CD4-positive, alpha-beta T cell treated with Interleukin-6 for 4 hours (primary cell): ENCODE data around the gene PLXNC1.

Experiments
- DNase-seq: peaks from one replicate; pipeline ENCODE4 v3.0.0-alpha.2; 2020; ENCODE audit warnings: mixed read lengths

The PLXNC1 gene

DNA sequence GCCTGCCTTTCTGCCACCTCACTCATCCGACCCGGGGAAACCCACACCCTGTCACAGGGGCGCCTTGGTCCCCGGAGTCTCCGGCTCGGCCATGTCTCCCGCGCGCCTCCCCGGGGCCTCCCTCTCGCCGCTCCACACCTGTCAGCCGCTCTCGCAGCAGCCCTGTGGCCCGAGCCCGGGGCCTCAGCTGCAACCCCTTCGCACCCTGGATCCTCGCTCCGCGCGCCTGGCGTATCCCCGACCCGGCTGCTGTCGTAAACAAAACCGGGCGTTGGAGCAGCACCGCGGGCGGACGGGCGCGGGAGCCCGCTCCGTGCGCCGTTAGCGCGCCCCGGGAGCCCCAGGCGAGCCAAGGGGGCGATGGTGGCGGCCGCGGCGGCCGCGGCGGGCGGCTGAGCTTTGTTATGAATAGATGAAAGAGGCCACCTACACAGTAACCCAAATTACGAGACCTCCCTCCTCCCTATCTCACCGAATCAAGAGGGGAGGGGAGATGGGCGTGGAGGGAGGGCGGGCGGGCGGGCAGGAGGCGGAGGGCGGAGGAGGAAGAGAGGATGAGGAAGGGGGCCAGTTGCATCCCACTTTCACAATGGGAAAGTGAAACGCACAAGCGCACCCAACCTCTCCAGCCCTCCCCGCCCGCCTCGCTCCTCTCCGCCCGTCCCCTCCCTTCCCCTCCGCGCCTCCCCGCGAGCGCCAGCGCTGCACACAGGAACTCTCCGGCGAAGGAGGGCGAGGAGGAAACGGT lies at the start of gene PLXNC1:
Gene PLXNC1, plus strand, starts transcription at position 587 of the 748 bp plus-strand sequence. CDS start 395 bp downstream, outside the sequence.
- peak; percentile 86 for DNase-seq

GRCh38 chr12:94099191-94099590 lies 49.2 kb upstream of the PLXNC1 start:
- no peak for DNase-seq

DNA sequence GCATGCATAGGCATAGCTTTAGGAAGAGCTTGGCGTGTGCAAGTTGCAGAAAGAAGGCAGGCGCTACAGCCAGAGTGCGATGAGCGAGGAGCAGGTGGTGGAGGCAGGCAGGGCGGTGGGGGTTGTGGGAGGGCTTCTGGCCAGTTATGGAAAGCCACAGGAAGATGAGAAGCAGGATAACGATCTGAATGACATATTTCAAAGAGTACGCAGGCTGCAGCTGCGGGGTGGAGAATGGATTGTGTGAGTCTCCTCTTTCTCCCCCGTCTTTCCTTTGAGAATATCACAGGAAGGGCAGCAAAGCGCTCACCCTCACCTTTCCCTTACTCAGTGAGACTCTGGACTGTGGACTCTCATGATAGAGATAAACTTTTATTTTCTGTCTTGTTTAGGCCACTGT lies 48.7 kb upstream of the PLXNC1 start:
- no peak for DNase-seq

DNA sequence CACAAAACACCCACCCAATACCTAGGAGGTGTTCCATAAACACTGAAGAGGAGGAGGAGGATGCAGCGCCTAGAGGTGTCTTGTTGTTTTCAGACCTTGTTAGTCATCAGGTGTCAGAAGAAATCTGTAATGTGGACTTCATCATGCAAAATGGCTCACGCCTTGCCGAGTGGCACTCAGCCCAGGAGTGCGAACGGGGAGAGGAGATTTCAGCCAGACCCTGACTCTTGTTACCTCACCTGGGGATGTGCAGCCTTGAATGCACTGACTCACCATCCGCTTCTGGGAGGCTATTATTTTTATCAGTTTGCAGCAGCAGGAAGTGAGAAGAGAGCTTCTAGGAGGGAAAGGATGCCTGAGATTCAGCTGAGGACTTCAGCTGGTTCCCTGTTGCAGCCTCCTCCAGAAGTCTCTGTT lies 48.2 kb upstream of the PLXNC1 start:
- DNase-seq: peak; percentile 51

DNA sequence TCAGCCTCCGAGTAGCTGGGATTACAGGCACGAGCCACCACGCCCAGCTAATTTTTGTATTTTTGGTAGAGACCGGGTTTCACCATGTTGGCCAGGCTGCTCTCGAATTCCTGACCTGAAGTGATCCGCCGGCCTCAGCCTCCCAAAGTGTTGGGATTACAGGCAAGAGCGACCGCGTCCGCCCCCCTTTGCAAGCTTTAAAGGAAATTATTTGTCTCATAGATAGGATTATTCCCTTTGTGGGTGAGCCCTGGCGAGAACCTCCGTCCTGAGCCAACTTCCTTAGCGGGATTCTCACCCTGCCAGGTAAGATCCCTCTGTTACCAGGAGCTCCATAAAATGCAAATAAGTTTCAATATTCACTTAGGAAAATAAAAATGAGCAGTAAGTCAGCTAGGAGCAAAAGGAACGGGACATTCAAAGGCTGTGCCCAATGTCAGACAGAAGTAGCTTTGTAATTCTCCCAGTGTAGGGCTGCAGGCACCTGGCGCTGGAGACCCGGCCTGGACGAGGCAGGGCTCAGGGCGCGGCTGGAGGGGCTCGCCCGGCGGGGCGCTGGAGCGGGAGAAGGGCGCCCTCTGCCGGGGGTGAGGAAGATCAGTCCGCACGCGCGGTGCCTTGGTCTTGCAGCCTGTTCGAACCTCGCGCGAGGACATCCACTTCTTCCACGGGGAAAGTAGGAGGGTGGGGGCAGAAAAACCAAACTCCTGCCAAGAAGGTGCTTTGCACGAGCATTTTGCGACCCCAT lies 47.2 kb upstream of the PLXNC1 start:
- peak; percentile 83 for DNase-seq

GRCh38 chr12:94101738-94102660 lies 46.4 kb upstream of the PLXNC1 start:
- DNase-seq: peak; percentile 86

DNA sequence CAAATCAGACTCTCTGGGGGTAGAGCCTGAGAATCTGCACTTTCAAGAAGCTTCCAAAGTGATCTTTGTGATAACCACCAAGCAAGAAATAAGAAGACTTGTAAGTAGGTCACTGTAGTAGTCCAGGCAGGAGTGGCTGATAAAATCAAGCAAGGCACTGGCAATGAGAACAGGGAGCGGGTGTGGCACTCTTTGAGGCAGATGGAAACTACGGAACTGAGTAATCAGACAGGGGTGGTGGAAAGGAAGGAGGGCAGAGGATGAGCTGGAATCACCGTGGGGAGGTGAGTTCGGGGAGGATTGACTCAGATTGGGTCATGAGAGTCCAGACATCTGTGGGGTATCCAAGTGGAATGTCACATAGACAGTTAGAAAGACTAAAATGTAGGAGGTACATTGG lies 44.4 kb upstream of the PLXNC1 start:
- DNase-seq: no peak

DNA sequence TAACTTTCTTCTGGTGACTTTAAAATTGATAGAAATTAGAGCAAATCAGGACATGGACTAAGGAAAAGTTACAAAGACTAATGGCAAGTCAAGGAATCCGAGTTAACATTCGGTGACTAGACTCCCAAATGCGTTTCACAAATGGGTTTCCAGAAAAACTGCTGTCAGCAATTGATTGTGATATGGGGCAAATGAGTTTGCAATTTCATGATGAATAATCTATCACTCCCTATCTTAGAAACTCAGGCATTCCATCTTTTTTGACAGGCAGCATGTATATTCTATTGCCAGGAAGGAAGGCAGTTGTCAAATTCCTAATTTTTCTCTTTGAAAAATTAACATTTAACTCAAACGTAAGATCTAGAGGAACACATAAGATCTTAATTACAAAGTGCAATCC lies 40.5 kb upstream of the PLXNC1 start:
- DNase-seq: no peak

DNA sequence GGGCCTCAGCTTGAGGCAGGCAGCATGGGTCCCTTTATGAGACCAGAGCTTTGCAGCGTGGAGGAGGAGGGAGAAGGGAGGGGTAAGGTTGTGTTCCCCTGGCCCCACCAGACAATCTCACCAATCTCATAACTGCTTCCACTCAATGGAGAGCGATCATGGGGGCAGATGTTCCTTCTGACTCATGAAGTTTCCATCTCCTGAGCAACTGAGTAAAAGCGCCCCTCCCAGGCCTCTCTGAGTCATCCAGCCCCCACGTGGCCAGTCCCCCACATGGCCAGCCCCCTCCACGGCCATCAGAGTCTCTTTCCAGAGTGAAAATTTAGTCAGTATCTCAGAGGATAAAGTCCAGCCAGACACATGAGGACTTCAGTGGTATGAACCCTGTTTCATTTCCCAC lies 39.2 kb upstream of the PLXNC1 start:
- DNase-seq: no peak

GRCh38 chr12:94110258-94110657 lies 38.1 kb upstream of the PLXNC1 start:
- no peak for DNase-seq

DNA sequence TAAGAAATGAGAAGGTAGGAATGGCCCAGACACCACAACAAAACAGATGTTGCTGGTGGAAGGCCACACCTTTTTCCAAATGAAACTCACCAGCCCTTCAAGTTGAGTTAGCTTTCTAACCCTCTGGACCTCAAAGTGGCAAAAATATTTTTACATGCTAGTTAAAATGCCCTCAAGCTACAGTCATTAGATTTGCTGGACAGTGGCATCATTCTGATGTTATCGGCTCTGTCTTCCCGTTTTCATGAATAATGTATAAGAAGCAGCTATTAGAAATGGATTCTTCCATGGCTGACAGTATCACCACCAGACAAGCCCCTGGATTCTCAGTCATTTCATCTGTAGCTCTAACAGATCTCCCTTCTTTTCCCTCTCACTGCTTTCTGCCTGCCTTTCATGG lies 37.1 kb upstream of the PLXNC1 start:
- no peak for DNase-seq

- DNase-seq: no peak
Observed at GRCh38 chr12:94112121-94112520, 36.3 kb upstream of the PLXNC1 start.

DNA sequence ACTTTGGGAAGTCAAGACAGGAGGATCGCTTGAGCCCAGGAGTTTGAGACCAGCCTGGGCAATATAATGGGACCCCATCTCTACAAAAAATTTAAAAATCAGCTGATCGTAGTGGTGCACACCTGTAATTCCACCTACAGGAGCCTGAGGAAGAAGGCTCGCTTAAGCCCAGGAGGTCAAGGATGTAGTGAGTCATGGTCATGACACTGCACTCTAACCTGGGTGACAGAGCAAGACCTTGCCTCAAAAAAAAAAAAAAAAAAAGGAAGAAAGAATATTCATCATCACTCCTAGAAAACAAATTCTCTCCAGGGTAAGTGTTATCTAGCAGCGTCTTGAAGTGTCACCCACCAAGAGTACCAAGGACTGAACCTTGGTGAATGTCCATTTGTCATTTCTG lies 34.2 kb upstream of the PLXNC1 start:
- DNase-seq: no peak

GRCh38 chr12:94116191-94116590 lies 32.2 kb upstream of the PLXNC1 start:
- DNase-seq: no peak

DNA sequence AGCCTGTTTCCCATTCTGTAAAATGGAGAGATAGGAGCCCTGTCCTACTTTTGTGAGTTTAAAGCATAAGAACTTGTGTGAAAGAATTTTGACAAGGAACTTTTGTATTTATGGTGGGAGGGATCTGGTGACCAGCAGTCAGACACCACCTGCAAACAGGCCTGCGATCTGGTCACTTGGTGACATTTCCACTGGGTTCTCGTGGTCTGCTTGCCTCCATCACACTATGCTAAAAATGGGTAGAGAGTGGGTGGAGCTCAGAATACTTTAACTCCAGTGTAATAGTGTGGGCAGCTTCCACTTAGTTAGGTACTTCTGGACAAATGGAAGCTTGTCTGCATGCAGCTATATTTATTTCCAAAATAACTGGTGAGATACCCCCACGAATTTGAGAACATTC lies 26.5 kb upstream of the PLXNC1 start:
- no peak for DNase-seq

DNA sequence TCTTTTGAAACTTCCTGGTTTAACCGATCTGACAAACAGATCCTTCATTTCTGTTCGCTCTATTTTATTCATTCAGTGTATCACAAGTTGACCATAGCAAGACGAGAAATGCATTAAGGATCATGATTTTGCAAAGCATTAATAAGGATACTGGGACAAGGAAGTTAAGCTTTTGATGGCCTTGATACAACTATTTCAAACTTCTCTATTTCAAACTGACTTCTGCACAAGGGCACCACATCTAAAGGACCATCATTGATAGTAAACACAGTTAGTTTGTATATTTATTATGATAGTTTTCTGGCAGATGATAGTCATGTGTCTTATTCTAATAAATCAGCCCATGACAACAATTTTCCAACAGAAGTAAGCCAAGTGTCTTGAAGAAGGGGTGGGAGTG lies 25.8 kb upstream of the PLXNC1 start:
- DNase-seq: no peak

GRCh38 chr12:94123127-94123526 lies 25.2 kb upstream of the PLXNC1 start:
- no peak for DNase-seq

DNA sequence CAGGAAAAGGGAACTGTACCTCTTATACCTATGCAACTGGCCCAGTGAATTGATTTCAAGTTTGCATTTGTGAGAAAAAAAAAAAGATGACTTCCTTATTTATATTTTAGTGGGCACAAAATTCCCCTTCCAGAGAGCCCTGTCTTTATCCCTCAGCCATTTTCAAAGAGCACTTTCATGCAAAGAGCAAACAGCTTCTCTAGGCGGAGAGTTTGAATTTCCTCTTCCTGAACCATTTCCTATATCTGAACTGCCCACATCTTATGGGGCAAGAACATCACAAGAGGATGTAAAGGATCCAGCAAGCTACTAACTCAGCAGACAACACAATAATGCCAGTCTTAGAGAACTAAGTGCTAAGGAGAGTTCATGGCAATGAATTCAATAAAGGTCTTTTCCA lies 22.3 kb upstream of the PLXNC1 start:
- no peak for DNase-seq

GRCh38 chr12:94127239-94128131 lies 20.9 kb upstream of the PLXNC1 start:
- DNase-seq: no peak

DNA sequence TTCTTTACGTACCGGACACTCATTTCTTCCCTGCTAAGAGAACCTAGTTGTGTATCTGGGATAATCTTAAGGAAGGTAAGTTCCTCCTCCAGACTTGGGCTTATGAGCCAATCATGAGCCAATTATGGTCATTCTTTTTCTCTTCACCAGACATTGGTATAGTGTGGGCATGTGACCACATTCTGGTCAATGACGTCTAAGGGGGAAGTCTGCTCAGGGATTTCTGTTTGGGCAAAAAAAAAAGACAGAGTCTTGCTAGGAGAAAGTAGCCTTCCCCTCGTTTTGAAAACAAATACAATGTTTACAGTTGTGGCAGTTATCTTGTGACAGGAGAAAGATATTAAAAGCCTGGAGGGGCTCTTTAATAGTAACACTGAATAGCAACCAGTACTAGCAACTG lies 20.1 kb upstream of the PLXNC1 start:
- no peak for DNase-seq

DNA sequence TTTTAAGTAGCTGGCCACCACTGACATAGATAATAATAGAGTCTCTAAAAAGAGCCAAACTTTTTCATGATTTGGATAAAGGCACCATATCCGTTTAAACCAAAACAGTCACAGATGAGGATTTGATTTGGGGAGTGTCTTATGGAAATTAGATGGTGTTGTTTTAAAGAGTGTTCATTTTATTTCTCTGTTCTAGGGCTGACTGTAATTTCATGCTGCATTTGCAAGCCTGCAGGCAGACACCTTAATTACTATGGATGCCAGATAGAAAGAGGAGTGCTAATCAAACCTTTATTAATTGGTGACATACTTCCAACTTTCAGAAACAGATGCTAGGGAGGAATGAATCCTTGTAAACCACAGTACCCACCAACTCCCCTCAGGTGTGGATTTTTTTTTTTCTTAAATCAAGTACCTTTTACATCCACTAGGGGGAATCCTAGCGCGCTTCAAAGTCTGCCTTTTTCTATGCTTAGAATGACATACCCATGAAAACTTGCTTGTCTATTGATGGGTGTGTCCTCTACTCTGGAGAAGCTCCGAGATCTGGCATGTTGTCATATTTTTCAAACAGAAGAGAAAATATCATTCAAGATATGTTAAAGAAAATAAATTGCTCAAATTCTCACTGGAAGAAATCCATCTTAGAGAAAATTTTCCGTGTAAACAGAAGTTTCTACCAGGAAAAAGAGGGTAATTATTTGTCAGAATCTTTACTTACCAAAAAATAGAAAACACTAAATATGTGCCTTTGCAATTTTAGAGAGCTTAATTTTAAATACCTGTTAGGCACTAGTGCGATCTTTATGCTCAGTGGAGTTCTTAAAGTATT lies 14.2 kb upstream of the PLXNC1 start:
- peak; percentile 51 for DNase-seq
